Measurements from ENCODE around the gene SLC27A5. TPM values are rescaled to one million over a fixed set of nuclear protein-coding genes. Genes with fewer than 3 reads are reported as not detected.

The SLC27A5 gene
- total and polyA plus RNA-seq, 9 of the 15 experiments (the other 6 are each of a cell fraction or from before 2014, with no cell fraction given), result 42.2 to 318 (median 64.7) TPM

DNA sequence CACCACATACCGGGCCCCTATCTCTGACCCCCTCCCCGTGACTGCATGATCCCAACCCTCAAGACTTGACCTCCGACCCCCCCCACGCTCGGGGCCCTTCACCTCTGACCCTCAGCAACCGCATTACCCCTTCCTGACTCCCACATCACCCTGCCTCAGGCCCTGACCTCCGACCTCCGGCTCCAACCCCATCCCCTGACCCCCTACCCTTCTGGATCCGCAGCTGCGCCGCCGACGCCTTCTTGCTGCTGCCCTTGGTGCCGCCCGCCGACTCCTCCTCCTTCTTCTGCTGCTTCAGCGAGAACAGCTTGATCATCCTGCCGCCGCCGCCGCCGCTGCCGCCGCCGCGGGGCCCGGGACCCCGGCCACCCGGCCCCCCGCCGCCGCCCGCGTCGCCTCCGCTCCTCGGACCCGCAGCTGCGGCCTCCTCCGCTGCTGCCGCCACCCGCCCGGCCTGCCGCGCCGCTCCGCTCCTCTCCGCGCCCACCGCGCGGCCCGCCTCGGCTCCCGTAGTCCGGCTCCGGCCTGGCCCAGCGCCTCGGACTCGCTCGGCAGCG is 46.4 kb upstream of the SLC27A5 start, which contains the start of gene UBE2M (continued):
- TF ChIP-seq, protein P1, sequence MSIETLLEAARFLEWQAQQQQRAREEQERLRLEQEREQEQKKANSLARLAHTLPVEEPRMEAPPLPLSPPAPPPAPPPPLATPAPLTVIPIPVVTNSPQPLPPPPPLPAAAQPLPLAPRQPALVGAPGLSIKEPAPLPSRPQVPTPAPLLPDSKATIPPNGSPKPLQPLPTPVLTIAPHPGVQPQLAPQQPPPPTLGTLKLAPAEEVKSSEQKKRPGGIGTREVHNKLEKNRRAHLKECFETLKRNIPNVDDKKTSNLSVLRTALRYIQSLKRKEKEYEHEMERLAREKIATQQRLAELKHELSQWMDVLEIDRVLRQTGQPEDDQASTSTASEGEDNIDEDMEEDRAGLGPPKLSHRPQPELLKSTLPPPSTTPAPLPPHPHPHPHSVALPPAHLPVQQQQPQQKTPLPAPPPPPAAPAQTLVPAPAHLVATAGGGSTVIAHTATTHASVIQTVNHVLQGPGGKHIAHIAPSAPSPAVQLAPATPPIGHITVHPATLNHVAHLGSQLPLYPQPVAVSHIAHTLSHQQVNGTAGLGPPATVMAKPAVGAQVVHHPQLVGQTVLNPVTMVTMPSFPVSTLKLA (conservative IDR thresholded peaks at IDR 0.05), result peak in 1 of 2 experiments; percentile 32; a peak in 1 of 4 replicates
- 0 out of 2 replicates have a peak, but pooled peaks have one; percentile 13 for TF ChIP-seq KLF16 (IDR thresholded peaks at IDR 0.05)
- TF ChIP-seq RBM34 (IDR thresholded peaks at IDR 0.05; ENCODE audit: borderline replicate concordance, insufficient read depth, low read length), result no peak
- TF ChIP-seq, protein P2, sequence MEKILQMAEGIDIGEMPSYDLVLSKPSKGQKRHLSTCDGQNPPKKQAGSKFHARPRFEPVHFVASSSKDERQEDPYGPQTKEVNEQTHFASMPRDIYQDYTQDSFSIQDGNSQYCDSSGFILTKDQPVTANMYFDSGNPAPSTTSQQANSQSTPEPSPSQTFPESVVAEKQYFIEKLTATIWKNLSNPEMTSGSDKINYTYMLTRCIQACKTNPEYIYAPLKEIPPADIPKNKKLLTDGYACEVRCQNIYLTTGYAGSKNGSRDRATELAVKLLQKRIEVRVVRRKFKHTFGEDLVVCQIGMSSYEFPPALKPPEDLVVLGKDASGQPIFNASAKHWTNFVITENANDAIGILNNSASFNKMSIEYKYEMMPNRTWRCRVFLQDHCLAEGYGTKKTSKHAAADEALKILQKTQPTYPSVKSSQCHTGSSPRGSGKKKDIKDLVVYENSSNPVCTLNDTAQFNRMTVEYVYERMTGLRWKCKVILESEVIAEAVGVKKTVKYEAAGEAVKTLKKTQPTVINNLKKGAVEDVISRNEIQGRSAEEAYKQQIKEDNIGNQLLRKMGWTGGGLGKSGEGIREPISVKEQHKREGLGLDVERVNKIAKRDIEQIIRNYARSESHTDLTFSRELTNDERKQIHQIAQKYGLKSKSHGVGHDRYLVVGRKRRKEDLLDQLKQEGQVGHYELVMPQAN (IDR thresholded peaks at IDR 0.05; ENCODE audit: borderline replicate concordance), result peak; percentile 66; the same call in 1 of the 2 replicates
- 0 out of 2 replicates have a peak, but pooled peaks have one; percentile 40 for TF ChIP-seq SMARCA5 (IDR thresholded peaks at IDR 0.05)
- peak; percentile 42; the same call in 1 of the 2 replicates for TF ChIP-seq DPF2 (IDR thresholded peaks at IDR 0.05)
- TF ChIP-seq, protein P3, sequence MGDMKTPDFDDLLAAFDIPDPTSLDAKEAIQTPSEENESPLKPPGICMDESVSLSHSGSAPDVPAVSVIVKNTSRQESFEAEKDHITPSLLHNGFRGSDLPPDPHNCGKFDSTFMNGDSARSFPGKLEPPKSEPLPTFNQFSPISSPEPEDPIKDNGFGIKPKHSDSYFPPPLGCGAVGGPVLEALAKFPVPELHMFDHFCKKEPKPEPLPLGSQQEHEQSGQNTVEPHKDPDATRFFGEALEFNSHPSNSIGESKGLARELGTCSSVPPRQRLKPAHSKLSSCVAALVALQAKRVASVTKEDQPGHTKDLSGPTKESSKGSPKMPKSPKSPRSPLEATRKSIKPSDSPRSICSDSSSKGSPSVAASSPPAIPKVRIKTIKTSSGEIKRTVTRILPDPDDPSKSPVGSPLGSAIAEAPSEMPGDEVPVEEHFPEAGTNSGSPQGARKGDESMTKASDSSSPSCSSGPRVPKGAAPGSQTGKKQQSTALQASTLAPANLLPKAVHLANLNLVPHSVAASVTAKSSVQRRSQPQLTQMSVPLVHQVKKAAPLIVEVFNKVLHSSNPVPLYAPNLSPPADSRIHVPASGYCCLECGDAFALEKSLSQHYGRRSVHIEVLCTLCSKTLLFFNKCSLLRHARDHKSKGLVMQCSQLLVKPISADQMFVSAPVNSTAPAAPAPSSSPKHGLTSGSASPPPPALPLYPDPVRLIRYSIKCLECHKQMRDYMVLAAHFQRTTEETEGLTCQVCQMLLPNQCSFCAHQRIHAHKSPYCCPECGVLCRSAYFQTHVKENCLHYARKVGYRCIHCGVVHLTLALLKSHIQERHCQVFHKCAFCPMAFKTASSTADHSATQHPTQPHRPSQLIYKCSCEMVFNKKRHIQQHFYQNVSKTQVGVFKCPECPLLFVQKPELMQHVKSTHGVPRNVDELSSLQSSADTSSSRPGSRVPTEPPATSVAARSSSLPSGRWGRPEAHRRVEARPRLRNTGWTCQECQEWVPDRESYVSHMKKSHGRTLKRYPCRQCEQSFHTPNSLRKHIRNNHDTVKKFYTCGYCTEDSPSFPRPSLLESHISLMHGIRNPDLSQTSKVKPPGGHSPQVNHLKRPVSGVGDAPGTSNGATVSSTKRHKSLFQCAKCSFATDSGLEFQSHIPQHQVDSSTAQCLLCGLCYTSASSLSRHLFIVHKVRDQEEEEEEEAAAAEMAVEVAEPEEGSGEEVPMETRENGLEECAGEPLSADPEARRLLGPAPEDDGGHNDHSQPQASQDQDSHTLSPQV (IDR thresholded peaks at IDR 0.05), result no peak
- TF ChIP-seq ARNT (IDR thresholded peaks at IDR 0.05), result 0 out of 4 replicates have a peak, but pooled peaks of 1 of the 2 experiments have one; percentile 30
- no peak for TF ChIP-seq DNMT1 (IDR thresholded peaks at IDR 0.05)
- TF ChIP-seq, protein P4, sequence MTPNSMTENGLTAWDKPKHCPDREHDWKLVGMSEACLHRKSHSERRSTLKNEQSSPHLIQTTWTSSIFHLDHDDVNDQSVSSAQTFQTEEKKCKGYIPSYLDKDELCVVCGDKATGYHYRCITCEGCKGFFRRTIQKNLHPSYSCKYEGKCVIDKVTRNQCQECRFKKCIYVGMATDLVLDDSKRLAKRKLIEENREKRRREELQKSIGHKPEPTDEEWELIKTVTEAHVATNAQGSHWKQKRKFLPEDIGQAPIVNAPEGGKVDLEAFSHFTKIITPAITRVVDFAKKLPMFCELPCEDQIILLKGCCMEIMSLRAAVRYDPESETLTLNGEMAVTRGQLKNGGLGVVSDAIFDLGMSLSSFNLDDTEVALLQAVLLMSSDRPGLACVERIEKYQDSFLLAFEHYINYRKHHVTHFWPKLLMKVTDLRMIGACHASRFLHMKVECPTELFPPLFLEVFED (CRISPR knock-in tag; conservative IDR thresholded peaks at IDR 0.05), result peak; percentile 80; the same call in 1 of the 2 replicates
- peak; percentile 96 for TF ChIP-seq NR2C1 (IDR thresholded peaks at IDR 0.05)
- peak; percentile 97 for TF ChIP-seq NR2C1 (tag; IDR thresholded peaks at IDR 0.05)
- peak; percentile 21; the same call in 1 of the 2 replicates for TF ChIP-seq TAL1 (IDR thresholded peaks at IDR 0.05)
- peak in 1 of 3 experiments; percentile 44 for TF ChIP-seq YY1 (IDR thresholded peaks at IDR 0.05; ENCODE audit: borderline replicate concordance in 1 of 3, control insufficient read depth in 1 of 3, extremely low read depth in 1 of 3, insufficient read depth in 3 of 3, insufficient read length in 1 of 3, insufficient replicate concordance in 2 of 3, low read depth in 1 of 3, low read length in 2 of 3)
- TF ChIP-seq PHF20 (IDR thresholded peaks at IDR 0.05; ENCODE audit: partially characterized antibody), result no peak
- TF ChIP-seq, protein P5, sequence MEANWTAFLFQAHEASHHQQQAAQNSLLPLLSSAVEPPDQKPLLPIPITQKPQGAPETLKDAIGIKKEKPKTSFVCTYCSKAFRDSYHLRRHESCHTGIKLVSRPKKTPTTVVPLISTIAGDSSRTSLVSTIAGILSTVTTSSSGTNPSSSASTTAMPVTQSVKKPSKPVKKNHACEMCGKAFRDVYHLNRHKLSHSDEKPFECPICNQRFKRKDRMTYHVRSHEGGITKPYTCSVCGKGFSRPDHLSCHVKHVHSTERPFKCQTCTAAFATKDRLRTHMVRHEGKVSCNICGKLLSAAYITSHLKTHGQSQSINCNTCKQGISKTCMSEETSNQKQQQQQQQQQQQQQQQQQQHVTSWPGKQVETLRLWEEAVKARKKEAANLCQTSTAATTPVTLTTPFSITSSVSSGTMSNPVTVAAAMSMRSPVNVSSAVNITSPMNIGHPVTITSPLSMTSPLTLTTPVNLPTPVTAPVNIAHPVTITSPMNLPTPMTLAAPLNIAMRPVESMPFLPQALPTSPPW (CRISPR knock-in tag; IDR thresholded peaks at IDR 0.05), result peak; percentile 50; the same call in 1 of the 2 replicates
- TF ChIP-seq FOSL1 (tag; conservative IDR thresholded peaks at IDR 0.05), result peak; percentile 48

Data from K562 (cell line).